IMR-90 (cell line): ENCODE data around the gene SLC6A9. TPM values are rescaled to one million over a fixed set of nuclear protein-coding genes. Genes with fewer than 3 reads are reported as not detected.

Source experiments
- ATAC-seq: fragments of 200-7000 bp; cut with Tn5 transposase; 2 replicates; pipeline ENCODE4 v1.9.1; 2020; ENCODE audit warnings: low read depth, mild to moderate bottlenecking, moderate library complexity
- BruUV-seq: library from RNA; stranded (reverse); fragments of 400-500 nt; replicated peaks from 2 replicates; lab custom pipeline; 2021; lab: Mats Ljungman, UMichigan
- CTCF ChIA-PET: fragments of 300-600 bp; formaldehyde crosslinking; extraction: SDS; loops from one replicate; lab custom pipeline; 2021; ENCODE audit warnings: antibody characterized with exemption; lab: Yijun Ruan, JAX
- POLR2A ChIA-PET: fragments of 300-600 bp; sonication (Branson Sonifier 250); formaldehyde crosslinking; loops from one replicate; lab custom pipeline; 2022; ENCODE audit warnings: antibody characterized with exemption; ENCODE audit not compliant: unreplicated experiment; lab: Charles Lee
- DNase-seq: peaks from one replicate; pipeline ENCODE4 v3.0.0; 2013
- H2AFZ ChIP-seq: replicated peaks from 2 replicates; pipeline ENCODE3; 2013; ENCODE audit warnings: low read length, mild to moderate bottlenecking; ENCODE audit not compliant: poor library complexity
- H2AK5ac ChIP-seq: 2 replicates; pipeline ENCODE4 v1.6.1; 2013; ENCODE audit warnings: low read depth, low read length, inconsistent platforms
- H2AK9ac ChIP-seq: replicated peaks from 2 replicates; pipeline ENCODE3; 2013; ENCODE audit warnings: mild to moderate bottlenecking, low read depth, low read length, moderate library complexity; ENCODE audit not compliant: poor library complexity
- H2BK120ac ChIP-seq: 2 replicates; pipeline ENCODE4 v1.6.1; 2013; ENCODE audit warnings: low read depth, low read length, inconsistent platforms
- H2BK15ac ChIP-seq: 3 replicates; pipeline ENCODE4 v1.6.1; 2013; ENCODE audit warnings: low read depth, low read length, inconsistent platforms
- H2BK20ac ChIP-seq: 2 replicates; pipeline ENCODE4 v1.6.1; 2013; ENCODE audit warnings: low read depth, mild to moderate bottlenecking, inconsistent platforms, low read length, moderate library complexity
- H2BK5ac ChIP-seq: 2 replicates; pipeline ENCODE4 v1.6.1; 2013; ENCODE audit warnings: mild to moderate bottlenecking, low read depth, low read length, inconsistent platforms; ENCODE audit not compliant: poor library complexity, severe bottlenecking
- H3K14ac ChIP-seq: replicated peaks from 2 replicates; pipeline ENCODE4 v1.6.1; 2013; ENCODE audit warnings: low read depth, low read length, inconsistent platforms
- H3K18ac ChIP-seq: 2 replicates; pipeline ENCODE4 v1.6.1; 2013; ENCODE audit warnings: low read depth, low read length, control low read depth
- H3K23ac ChIP-seq: 2 replicates; pipeline ENCODE4 v1.6.1; 2013; ENCODE audit warnings: low read depth, low read length, inconsistent platforms
- H3K27ac ChIP-seq: 2 replicates; pipeline ENCODE4 v1.5.1; 2013; ENCODE audit warnings: mild to moderate bottlenecking, control low read depth, low read length; ENCODE audit not compliant: insufficient read depth
- H3K27me3 ChIP-seq: 2 replicates; pipeline ENCODE4 v1.6.1; 2013; ENCODE audit warnings: low read length; ENCODE audit not compliant: control insufficient read depth, insufficient read depth
- H3K36me3 ChIP-seq: 2 replicates; pipeline ENCODE4 v1.6.1; 2013; ENCODE audit warnings: low read length, mixed read lengths; ENCODE audit not compliant: control insufficient read depth, insufficient read depth
- H3K4ac ChIP-seq: 2 replicates; pipeline ENCODE4 v1.6.1; 2013; ENCODE audit warnings: low read depth, low read length, inconsistent platforms
- H3K4me1 ChIP-seq: 2 replicates; pipeline ENCODE4 v1.6.1; 2013; ENCODE audit warnings: low read length, mixed read lengths; ENCODE audit not compliant: control insufficient read depth, insufficient read depth
- H3K4me2 ChIP-seq: 2 replicates; pipeline ENCODE4 v1.6.1; 2013; ENCODE audit warnings: low read depth, mild to moderate bottlenecking, control low read depth, low read length, moderate library complexity
- H3K4me3 ChIP-seq: 2 replicates; pipeline ENCODE4 v1.5.1; 2013; ENCODE audit warnings: low read depth, mild to moderate bottlenecking, control low read depth, low read length, moderate library complexity; ENCODE audit not compliant: insufficient read depth
- H3K56ac ChIP-seq: 2 replicates; pipeline ENCODE4 v1.6.1; 2013; ENCODE audit warnings: low read length, inconsistent platforms; ENCODE audit not compliant: insufficient read depth; ENCODE audit errors: extremely low read depth
- H3K79me1 ChIP-seq, 2 experiments: 2 replicates each; pipeline ENCODE4 v1.6.1; 2013; ENCODE audit warnings: low read length in 2 of 2, inconsistent platforms in 1 of 2, low read depth in 1 of 2
- H3K9ac ChIP-seq: 2 replicates; pipeline ENCODE4 v1.6.1; 2013; ENCODE audit warnings: low read depth, low read length, control low read depth
- H3K9me1 ChIP-seq: 2 replicates; pipeline ENCODE4 v1.6.1; 2013; ENCODE audit warnings: low read length, inconsistent platforms; ENCODE audit not compliant: insufficient read depth
- H3K9me3 ChIP-seq: 2 replicates; pipeline ENCODE4 v1.6.1; 2013; ENCODE audit warnings: low read length; ENCODE audit not compliant: control insufficient read depth, insufficient read depth
- H4K20me1 ChIP-seq: 2 replicates; pipeline ENCODE4 v1.6.1; 2013; ENCODE audit warnings: low read length, inconsistent platforms; ENCODE audit not compliant: insufficient read depth
- H4K5ac ChIP-seq: 2 replicates; pipeline ENCODE4 v1.6.1; 2013; ENCODE audit warnings: mild to moderate bottlenecking, low read depth, low read length, control low read depth
- H4K8ac ChIP-seq, 2 experiments: 2 replicates each; pipeline ENCODE4 v1.6.1; 2013; ENCODE audit warnings: low read depth in 2 of 2, low read length in 2 of 2, control low read depth in 1 of 2, inconsistent platforms in 1 of 2
- H4K91ac ChIP-seq: 2 replicates; pipeline ENCODE4 v1.6.1; 2013; ENCODE audit warnings: low read depth, low read length, inconsistent platforms; ENCODE audit not compliant: insufficient read depth
- BHLHE40 ChIP-seq: fragments of 150-350 bp; IDR thresholded peaks from 2 replicates; pipeline ENCODE4 v1.6.1; 2016; ENCODE audit warnings: mild to moderate bottlenecking, low read depth, low read length
- MAZ ChIP-seq: IDR thresholded peaks from 2 replicates; pipeline ENCODE4 v1.6.1; 2012; ENCODE audit warnings: low read depth, mild to moderate bottlenecking, low read length, improper control_type of control experiment, moderate library complexity, borderline replicate concordance
- WGBS, 2 experiments: methylation state at CpG; one replicate each; pipeline versions ENCODE4 v1.1.5 to v1.1.7; 2013; ENCODE audit warnings: missing lambda C conversion rate in 2 of 2; ENCODE audit not compliant: insufficient read length in 1 of 2; ENCODE audit errors: extremely low coverage in 2 of 2; 5-methylcytosine and 5-hydroxymethylcytosine counted together
- dilution Hi-C: fragments of 300-500 bp; cut with HindIII; formaldehyde crosslinking; loops from one replicate; pipeline ENCODE4 v1.14.3; 2018; ENCODE audit warnings: low sequenced_read_pairs; ENCODE audit not compliant: unreplicated experiment
- in situ Hi-C: fragments of 300-500 bp; cut with MboI; formaldehyde crosslinking; loops from 3 replicates; pipeline ENCODE4 v1.14.3; 2019; ENCODE audit warnings: low sequenced_read_pairs, inconsistent platforms, mixed read lengths
- intact Hi-C: fragments of 100-400 bp; cut with micrococcal nuclease; formaldehyde crosslinking; loops from 2 replicates; pipeline ENCODE4 v1.10.0; 2022
- polyA plus RNA-seq, 3 experiments: library from polyadenylated mRNA; depleted of rRNA; stranded (reverse); fragments of >200 nt; gene quantifications; 2 replicates each; pipeline ENCODE4 v1.2.3, GENCODE V29; 2012; ENCODE audit warnings: low replicate concordance in 1 of 3
- total RNA-seq: library from RNA; depleted of rRNA; stranded (reverse); fragments of >200 nt; gene quantifications from 2 replicates; pipeline ENCODE4 v1.2.3, GENCODE V29; 2012

The SLC6A9 gene
- total and polyA plus RNA-seq, 2 of the 4 experiments (the other 2 are of a cell fraction): 2.0 to 6.6 TPM

GRCh38 chr1:44078104-44078503 lies 46.8 kb upstream of the SLC6A9 start:
- H3K23ac ChIP-seq: no peak overlapping the region
- H3K9me1 ChIP-seq: peaks cover 3% of the 10 kb centered on the region; the same call in 1 of the 2 replicates
- H4K5ac ChIP-seq: no peak overlapping the region
- H3K79me1 ChIP-seq: no peaks in the 10 kb centered on the region
- intact Hi-C loops: no loop called here
- H2AK5ac ChIP-seq: no peak overlapping the region
- no peaks in the 10 kb centered on the region for H4K20me1 ChIP-seq
- no peak overlapping the region for H3K27ac ChIP-seq
- in situ Hi-C loops: no loop called here
- H4K8ac ChIP-seq: no peak overlapping the region
- CTCF ChIA-PET: no interaction called here
- no peak overlapping the region for H3K9ac ChIP-seq
- no peaks in the 10 kb centered on the region for H3K9me3 ChIP-seq
- no peaks in the 10 kb centered on the region for H3K36me3 ChIP-seq
- H2BK15ac ChIP-seq: no peak overlapping the region
- H3K18ac ChIP-seq: no peak overlapping the region
- H3K4me2 ChIP-seq: no peak overlapping the region
- no peak overlapping the region for H3K4me3 ChIP-seq
- no peak overlapping the region for H2BK20ac ChIP-seq
- no peak for DNase-seq
- POLR2A ChIA-PET: no interaction called here
- no peak overlapping the region for H2BK5ac ChIP-seq
- H2AK9ac ChIP-seq: no peak overlapping the region
- no peak overlapping the region for H3K14ac ChIP-seq
- no CpG with 5 or more reads among the region's 2 CpGs for WGBS, 2 experiments
- no peaks in the 10 kb centered on the region for H3K27me3 ChIP-seq
- H4K91ac ChIP-seq: no peak overlapping the region
- no peak overlapping the region for H3K4ac ChIP-seq
- no peak overlapping the region for H2BK120ac ChIP-seq
- no peak for ATAC-seq
- no peak overlapping the region for H3K56ac ChIP-seq
- dilution Hi-C loops: no loop called here
- TF ChIP-seq MAZ: no peak
- no peak for TF ChIP-seq BHLHE40
- peaks cover 6% of the 10 kb centered on the region; the same call in 1 of the 2 replicates for H3K4me1 ChIP-seq
- no peak overlapping the region for H2AFZ ChIP-seq
- no TSS peak for BruUV-seq
